HG03159 (cell line): Measurements from ENCODE around the gene SF3A2.
"Not testable (repeated sequence)": the region's sequence is repeated elsewhere in the genome, so short reads cannot be mapped to it uniquely, and the experiment has no call there.

Experiments
- ATAC-seq: cut with Tn5 transposase; IDR thresholded peaks from one replicate; pipeline ENCODE4 v1.9.1; 2021; ENCODE audit warnings: mild to moderate bottlenecking, moderate library complexity; ENCODE audit not compliant: unreplicated experiment

SF3A2 gene

GRCh38 chr19:2273356-2274184 lies 36.9 kb downstream of the SF3A2 start:
- peak; percentile 31 for ATAC-seq

GRCh38 chr19:2274185-2274711 lies 37.6 kb downstream of the SF3A2 start:
- ATAC-seq, result no peak

- ATAC-seq, result no peak
Observed at GRCh38 chr19:2274931-2275535, 38.4 kb downstream of the SF3A2 start.

GRCh38 chr19:2275588-2276428 lies 39.2 kb downstream of the SF3A2 start:
- ATAC-seq, result no peak

GRCh38 chr19:2276429-2276986 lies 39.9 kb downstream of the SF3A2 start:
- no peak for ATAC-seq

- no peak for ATAC-seq
Observed at GRCh38 chr19:2277138-2277537, 40.5 kb downstream of the SF3A2 start.

GRCh38 chr19:2278459-2279158 lies 42.0 kb downstream of the SF3A2 start:
- no peak for ATAC-seq

- ATAC-seq, result no peak
Observed at GRCh38 chr19:2280633-2281264, 44.1 kb downstream of the SF3A2 start.

- ATAC-seq, result not testable (repeated sequence)
Observed at GRCh38 chr19:2281265-2282061, 44.8 kb downstream of the SF3A2 start.

- ATAC-seq, result no peak
Observed at GRCh38 chr19:2282062-2282861, 45.6 kb downstream of the SF3A2 start, which contains the start of gene PEAK3. Gene PEAK3 (minus strand): TSS chr19:2282175. CDS start chr19:2280931, 1,244 bp downstream.

GRCh38 chr19:2282862-2283237 lies 46.2 kb downstream of the SF3A2 start:
- ATAC-seq, result no peak

GRCh38 chr19:2283835-2284507 lies 47.3 kb downstream of the SF3A2 start:
- ATAC-seq, result no peak

- no peak for ATAC-seq
Observed at GRCh38 chr19:2286402-2287140, 49.9 kb downstream of the SF3A2 start.

- no peak for ATAC-seq
Observed at GRCh38 chr19:2287585-2288337, 51.1 kb downstream of the SF3A2 start.

- ATAC-seq, result no peak
Observed at GRCh38 chr19:2288338-2288817, 51.8 kb downstream of the SF3A2 start.
